ENCODE results near the gene IL13RA1.
"Not testable (repeated sequence)": the region's sequence is repeated elsewhere in the genome, so short reads cannot be mapped to it uniquely, and the experiment has no call there.

Gene IL13RA1

DNA sequence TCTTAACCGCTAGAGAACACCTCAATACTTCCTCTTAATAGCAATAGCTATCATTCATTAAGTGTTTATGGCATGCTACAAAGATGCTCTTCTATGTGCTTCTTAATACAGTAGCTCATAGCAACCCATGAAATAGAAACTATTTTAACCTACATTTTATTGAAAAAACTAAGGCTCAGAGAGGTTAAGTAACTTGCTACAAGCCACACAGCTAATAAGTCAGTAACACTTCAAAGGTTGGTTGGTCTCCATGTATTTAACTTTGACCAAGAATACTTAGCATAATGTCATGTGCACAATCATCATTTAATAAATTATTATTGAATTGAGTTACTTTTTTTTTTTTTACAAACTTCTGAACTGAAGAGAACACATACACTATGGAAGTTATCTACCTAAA is 36.1 kb downstream of the IL13RA1 start:
- Histone ChIP-seq H3K36me3 (ENCODE audit: control insufficient read depth, insufficient read depth, low read length) (no peaks in the 10 kb centered on the region), H3K27me3 (ENCODE audit: control insufficient read depth, insufficient read depth, low read length) (no peaks in the 10 kb centered on the region)

GRCh38 chrX:118764122-118764521 is 36.7 kb downstream of the IL13RA1 start:
- Histone ChIP-seq H3K36me3 (ENCODE audit: control insufficient read depth, insufficient read depth, low read length) (no peaks in the 10 kb centered on the region), H3K4me3 (ENCODE audit: low read length) (no peak overlapping the region), H3K9ac (ENCODE audit: low read length) (no peak overlapping the region), H3K27me3 (ENCODE audit: control insufficient read depth, insufficient read depth, low read length) (no peaks in the 10 kb centered on the region), H3K27ac (ENCODE audit: low read depth, low read length) (no peak overlapping the region), H3K4me1 (ENCODE audit: control insufficient read depth, insufficient read depth, low read length) (no peaks in the 10 kb centered on the region)

More for the DNA sequence above, 36.1 kb downstream of the IL13RA1 start:
- H3K4me1 ChIP-seq (ENCODE audit: control insufficient read depth, insufficient read depth, low read length): no peaks in the 10 kb centered on the region
- no peak overlapping the region for H3K27ac ChIP-seq (ENCODE audit: low read depth, low read length)
- no peak overlapping the region for H3K4me3 ChIP-seq (ENCODE audit: low read length)
- no peak overlapping the region for H3K9ac ChIP-seq (ENCODE audit: low read length)

- H3K36me3 ChIP-seq (ENCODE audit: control insufficient read depth, insufficient read depth, low read length): peaks cover 3% of the 10 kb centered on the region
- H3K27ac ChIP-seq (ENCODE audit: low read depth, low read length): no peak overlapping the region
- H3K4me3 ChIP-seq (ENCODE audit: low read length): no peak overlapping the region
- H3K4me1 ChIP-seq (ENCODE audit: control insufficient read depth, insufficient read depth, low read length): no peaks in the 10 kb centered on the region
- H3K9ac ChIP-seq (ENCODE audit: low read length): no peak overlapping the region
- no peaks in the 10 kb centered on the region for H3K27me3 ChIP-seq (ENCODE audit: control insufficient read depth, insufficient read depth, low read length)
Measured at GRCh38 chrX:118770133-118770760, 42.8 kb downstream of the IL13RA1 start.

- Histone ChIP-seq H3K4me1 (ENCODE audit: control insufficient read depth, insufficient read depth, low read length) (no peaks in the 10 kb centered on the region), H3K4me3 (ENCODE audit: low read length) (no peak overlapping the region), H3K36me3 (ENCODE audit: control insufficient read depth, insufficient read depth, low read length) (peaks cover 3% of the 10 kb centered on the region), H3K27me3 (ENCODE audit: control insufficient read depth, insufficient read depth, low read length) (no peaks in the 10 kb centered on the region), H3K9ac (ENCODE audit: low read length) (no peak overlapping the region), H3K27ac (ENCODE audit: low read depth, low read length) (no peak overlapping the region)
Measured at GRCh38 chrX:118772051-118772450, 44.6 kb downstream of the IL13RA1 start.

- Histone ChIP-seq H3K4me1 (ENCODE audit: control insufficient read depth, insufficient read depth, low read length) (no peaks in the 10 kb centered on the region), H3K27me3 (ENCODE audit: control insufficient read depth, insufficient read depth, low read length) (no peaks in the 10 kb centered on the region), H3K36me3 (ENCODE audit: control insufficient read depth, insufficient read depth, low read length) (peaks cover 3% of the 10 kb centered on the region), H3K9ac (ENCODE audit: low read length) (no peak overlapping the region), H3K4me3 (ENCODE audit: low read length) (no peak overlapping the region), H3K27ac (ENCODE audit: low read depth, low read length) (no peak overlapping the region)
Measured at GRCh38 chrX:118773782-118774181, 46.4 kb downstream of the IL13RA1 start.

GRCh38 chrX:118779581-118779980 is 52.2 kb downstream of the IL13RA1 start:
- no peak overlapping the region for H3K4me3 ChIP-seq (ENCODE audit: low read length)
- no peak overlapping the region for H3K9ac ChIP-seq (ENCODE audit: low read length)
- H3K27ac ChIP-seq (ENCODE audit: low read depth, low read length): no peak overlapping the region
- H3K36me3 ChIP-seq (ENCODE audit: control insufficient read depth, insufficient read depth, low read length): no peaks in the 10 kb centered on the region
- no peaks in the 10 kb centered on the region for H3K27me3 ChIP-seq (ENCODE audit: control insufficient read depth, insufficient read depth, low read length)
- H3K4me1 ChIP-seq (ENCODE audit: control insufficient read depth, insufficient read depth, low read length): no peaks in the 10 kb centered on the region

GRCh38 chrX:118780509-118780908 is 53.1 kb downstream of the IL13RA1 start:
- Histone ChIP-seq H3K4me1 (ENCODE audit: control insufficient read depth, insufficient read depth, low read length) (no peaks in the 10 kb centered on the region), H3K27ac (ENCODE audit: low read depth, low read length) (peak overlapping the region; percentile 46), H3K36me3 (ENCODE audit: control insufficient read depth, insufficient read depth, low read length) (no peaks in the 10 kb centered on the region), H3K27me3 (ENCODE audit: control insufficient read depth, insufficient read depth, low read length) (no peaks in the 10 kb centered on the region), H3K4me3 (ENCODE audit: low read length) (no peak overlapping the region), H3K9ac (ENCODE audit: low read length) (no peak overlapping the region)

- Histone ChIP-seq H3K27ac (ENCODE audit: low read depth, low read length) (no peak overlapping the region), H3K27me3 (ENCODE audit: control insufficient read depth, insufficient read depth, low read length) (no peaks in the 10 kb centered on the region), H3K4me3 (ENCODE audit: low read length) (no peak overlapping the region), H3K36me3 (ENCODE audit: control insufficient read depth, insufficient read depth, low read length) (no peaks in the 10 kb centered on the region), H3K4me1 (ENCODE audit: control insufficient read depth, insufficient read depth, low read length) (no peaks in the 10 kb centered on the region), H3K9ac (ENCODE audit: low read length) (no peak overlapping the region)
Measured at GRCh38 chrX:118780911-118781310, 53.5 kb downstream of the IL13RA1 start.

GRCh38 chrX:118795528-118796280 is 68.3 kb downstream of the IL13RA1 start:
- H3K4me1 ChIP-seq (ENCODE audit: control insufficient read depth, insufficient read depth, low read length): peaks cover 3% of the 10 kb centered on the region
- no peaks in the 10 kb centered on the region for H3K27me3 ChIP-seq (ENCODE audit: control insufficient read depth, insufficient read depth, low read length)
- H3K27ac ChIP-seq (ENCODE audit: low read depth, low read length): peak overlapping the region; percentile 30
- H3K9ac ChIP-seq (ENCODE audit: low read length): no peak overlapping the region
- no peak overlapping the region for H3K4me3 ChIP-seq (ENCODE audit: low read length)
- no peaks in the 10 kb centered on the region for H3K36me3 ChIP-seq (ENCODE audit: control insufficient read depth, insufficient read depth, low read length)

DNA sequence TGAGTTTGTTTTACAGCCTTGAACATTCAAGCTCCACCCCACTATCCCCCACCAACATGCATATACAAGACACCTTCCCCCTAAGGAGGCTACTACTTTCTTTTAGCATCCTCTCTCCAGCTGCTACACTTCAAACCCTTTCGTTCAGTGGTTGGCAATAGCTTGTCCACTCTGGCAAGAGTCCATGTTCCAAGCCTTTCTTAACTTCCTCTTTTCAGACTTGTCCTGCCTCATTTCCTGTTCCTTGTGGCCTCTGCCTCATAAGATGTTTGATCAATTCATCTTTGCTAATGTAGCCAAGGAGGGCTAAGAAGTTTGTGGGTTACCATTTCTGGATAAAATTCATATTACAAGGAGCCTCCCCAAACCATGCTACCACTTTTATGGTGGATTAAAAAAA is 75.5 kb downstream of the IL13RA1 start:
- H3K4me3 ChIP-seq (ENCODE audit: low read length): no peak overlapping the region
- no peaks in the 10 kb centered on the region for H3K27me3 ChIP-seq (ENCODE audit: control insufficient read depth, insufficient read depth, low read length)

DNA sequence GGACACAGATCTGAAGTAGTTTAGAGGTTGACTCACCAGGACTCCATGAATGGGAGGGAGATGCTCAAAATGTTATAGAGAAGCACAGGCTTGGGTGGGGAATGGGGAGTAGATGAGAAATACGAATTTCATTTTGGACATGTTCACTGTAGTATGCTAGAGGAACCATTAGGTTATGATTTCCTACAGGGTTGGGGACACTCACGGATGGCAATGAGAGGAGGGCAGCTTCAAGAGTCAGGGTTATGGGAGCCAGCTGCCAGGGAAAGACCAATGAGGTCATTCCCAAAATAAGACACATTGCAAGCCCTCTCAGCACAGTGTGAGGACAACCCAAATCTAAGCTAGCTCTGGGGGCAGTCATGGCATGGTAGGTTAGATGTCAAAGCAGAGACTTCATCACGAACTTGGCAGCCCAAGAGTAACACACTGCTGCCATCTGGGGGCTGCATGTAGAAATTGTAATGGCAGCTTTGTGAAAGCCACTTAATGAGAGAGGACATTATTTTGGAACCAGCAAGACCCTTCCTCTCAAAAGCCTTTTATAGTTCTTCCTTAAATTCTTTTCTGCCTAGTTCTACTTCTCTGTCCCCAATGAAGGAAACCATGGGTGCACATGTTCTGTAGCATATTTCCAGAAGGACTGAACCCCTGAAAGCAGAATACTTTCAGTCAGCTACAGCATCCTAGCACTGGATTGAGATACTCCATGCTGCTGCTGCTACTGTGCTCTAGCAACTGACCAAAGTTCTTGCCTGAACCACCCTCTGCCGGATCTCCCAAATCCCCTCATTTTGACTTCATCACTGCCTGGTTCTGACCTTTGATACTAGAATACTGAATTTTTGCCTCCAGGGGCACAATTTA is 80.0 kb downstream of the IL13RA1 start:
- Histone ChIP-seq H3K36me3 (ENCODE audit: control insufficient read depth, insufficient read depth, low read length) (no peaks in the 10 kb centered on the region), H3K4me3 (ENCODE audit: low read length) (no peak overlapping the region), H3K4me1 (ENCODE audit: control insufficient read depth, insufficient read depth, low read length) (no peaks in the 10 kb centered on the region), H3K27ac (ENCODE audit: low read depth, low read length) (no peak overlapping the region), H3K27me3 (ENCODE audit: control insufficient read depth, insufficient read depth, low read length) (no peaks in the 10 kb centered on the region), H3K9ac (ENCODE audit: low read length) (no peak overlapping the region)

More for the DNA sequence above, 75.5 kb downstream of the IL13RA1 start:
- Histone ChIP-seq H3K9ac (ENCODE audit: low read length) (no peak overlapping the region), H3K36me3 (ENCODE audit: control insufficient read depth, insufficient read depth, low read length) (no peaks in the 10 kb centered on the region), H3K27ac (ENCODE audit: low read depth, low read length) (no peak overlapping the region), H3K4me1 (ENCODE audit: control insufficient read depth, insufficient read depth, low read length) (no peaks in the 10 kb centered on the region)

DNA sequence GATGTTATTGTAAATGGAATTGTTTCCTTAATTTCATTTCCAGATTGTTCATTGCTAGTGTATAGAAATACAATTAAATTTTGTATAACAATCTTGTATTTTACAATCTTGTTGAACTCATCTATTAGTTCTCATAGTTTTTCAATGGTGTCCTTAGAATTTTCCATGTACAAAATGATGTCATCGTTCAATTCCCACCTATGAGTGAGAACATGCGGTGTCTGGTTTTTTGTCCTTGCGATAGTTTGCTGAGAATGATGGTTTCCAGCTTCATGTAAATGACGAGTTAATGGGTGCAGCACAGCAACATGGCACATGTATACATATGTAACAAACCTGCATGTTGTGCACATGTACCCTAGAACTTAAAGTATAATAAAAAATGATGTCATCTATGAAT is 89.9 kb downstream of the IL13RA1 start:
- H3K9ac ChIP-seq (ENCODE audit: low read length); H3K36me3 ChIP-seq (ENCODE audit: control insufficient read depth, insufficient read depth, low read length); H3K4me1 ChIP-seq (ENCODE audit: control insufficient read depth, insufficient read depth, low read length); H3K4me3 ChIP-seq (ENCODE audit: low read length); H3K27me3 ChIP-seq (ENCODE audit: control insufficient read depth, insufficient read depth, low read length); H3K27ac ChIP-seq (ENCODE audit: low read depth, low read length): not testable (repeated sequence)

Data from rectal smooth muscle tissue (tissue), 1 donor.